GM04504 (cell line): ENCODE measurements around the gene DNMT3L.
"Not testable (repeated sequence)": the region's sequence is repeated elsewhere in the genome, so short reads cannot be mapped to it uniquely, and the experiment has no call there.

Experiments used
- DNase-seq: peaks from one replicate; pipeline ENCODE4 v3.0.0-alpha.2; 2012; ENCODE audit warnings: low read depth

The DNMT3L gene

DNA sequence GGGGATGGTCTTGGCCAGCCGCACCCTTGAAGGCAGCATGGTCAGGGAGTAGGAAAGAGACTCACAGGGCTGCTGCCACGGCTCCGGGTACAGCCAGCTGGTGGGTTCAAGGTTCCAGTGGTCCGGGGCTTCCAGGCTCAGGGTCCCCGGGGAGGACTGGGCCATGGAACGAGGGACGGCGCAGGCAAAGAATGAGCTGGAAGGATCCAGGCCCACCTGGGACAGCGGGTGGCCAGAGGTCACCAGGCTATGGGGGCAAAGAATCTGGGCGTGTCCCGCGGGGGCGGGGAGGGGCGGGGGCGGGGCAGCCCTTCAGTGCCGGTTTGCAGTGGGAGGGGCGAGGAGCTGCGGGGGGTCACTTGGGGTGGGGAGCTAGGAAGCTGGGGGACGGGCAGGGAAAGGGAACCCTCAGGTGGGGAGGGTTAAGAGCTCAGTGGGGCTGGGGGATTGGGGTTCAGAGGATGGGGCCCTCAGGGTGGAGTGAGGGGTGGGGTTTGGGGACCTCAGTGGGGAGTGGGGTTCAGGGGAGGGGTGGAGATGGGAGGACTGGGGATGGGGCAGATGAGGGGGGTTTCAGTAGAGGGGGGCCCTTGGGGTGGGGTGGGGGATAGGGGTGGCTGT lies at the start of gene DNMT3L:
Gene DNMT3L (minus strand): TSS at position 223 of the 621 bp plus-strand sequence. CDS start 638 bp downstream, outside the sequence.
- no peak for DNase-seq

DNA sequence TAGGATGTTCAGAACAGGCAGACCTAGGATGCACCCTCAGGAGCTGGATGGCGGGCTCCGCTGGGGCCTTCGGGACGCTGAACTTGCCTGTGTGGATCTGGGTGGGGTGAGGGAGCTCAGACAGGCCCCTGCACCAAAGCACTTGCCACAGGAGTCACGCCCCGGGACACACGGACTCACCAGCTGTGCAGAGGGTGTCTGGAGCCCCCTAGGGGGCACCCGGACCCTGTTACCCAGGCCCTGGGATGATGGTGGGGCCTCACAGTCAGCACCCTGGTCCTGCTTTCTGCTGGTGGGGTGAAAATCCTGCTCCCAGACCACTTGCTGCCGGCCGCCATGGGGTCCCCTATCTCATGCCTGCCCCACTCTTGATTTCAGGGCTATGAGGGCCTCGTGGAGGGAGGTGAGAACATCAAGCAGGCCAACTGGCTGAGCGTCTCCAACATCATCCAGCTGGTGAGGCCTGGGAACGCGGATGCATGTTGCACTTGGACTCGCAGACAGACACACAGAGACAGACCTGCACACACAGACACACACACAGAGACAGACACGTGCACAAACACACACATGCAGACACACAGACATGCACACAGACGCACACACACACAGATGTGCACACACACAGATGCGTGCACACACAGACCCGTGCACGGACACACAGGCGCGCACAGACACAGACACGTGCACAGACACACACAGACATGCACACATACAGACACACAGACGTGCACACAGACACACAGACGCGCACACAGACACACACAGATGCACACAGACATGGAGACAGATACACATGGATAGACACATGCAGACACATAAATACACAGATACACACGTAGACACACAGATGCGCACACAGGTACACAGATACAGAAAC lies 49.2 kb upstream of the DNMT3L start:
- no peak for DNase-seq

DNA sequence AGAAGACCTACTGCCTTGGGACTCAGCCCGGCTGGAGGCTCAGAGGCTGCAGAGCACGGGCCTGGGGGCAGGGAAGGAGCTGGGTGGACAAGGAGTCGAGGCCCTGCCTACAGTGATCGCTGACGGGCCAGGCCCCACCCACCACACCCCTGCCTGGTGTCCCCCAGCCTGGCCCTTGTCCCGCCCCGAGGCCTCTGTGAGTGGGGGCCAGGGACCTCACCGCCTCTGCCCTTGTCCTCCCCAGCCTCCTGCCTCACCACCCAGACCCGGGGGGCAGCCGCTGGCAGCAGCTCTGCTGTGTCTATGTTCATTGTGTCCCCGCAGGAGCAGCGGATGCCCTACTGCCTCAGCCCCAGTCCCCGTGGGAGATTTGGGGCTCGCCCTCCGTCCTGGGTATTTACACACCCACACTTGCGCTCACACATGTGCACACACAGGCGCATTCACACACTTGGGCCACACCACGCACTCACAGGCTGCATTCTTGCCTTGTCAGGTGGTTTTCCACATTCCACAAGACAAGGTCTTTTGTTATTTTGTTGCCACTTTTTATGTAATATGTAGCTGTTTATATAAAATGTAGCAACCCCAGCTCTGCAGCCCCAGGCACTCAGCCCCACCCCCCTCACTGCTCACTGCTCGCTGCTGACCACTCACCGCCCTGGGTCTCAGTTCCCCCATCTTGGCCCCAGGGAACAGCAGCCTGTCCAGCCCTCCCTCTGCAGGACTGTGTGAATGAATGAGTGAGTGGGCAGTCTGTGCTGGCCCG lies 45.4 kb upstream of the DNMT3L start:
- DNase-seq: no peak

DNA sequence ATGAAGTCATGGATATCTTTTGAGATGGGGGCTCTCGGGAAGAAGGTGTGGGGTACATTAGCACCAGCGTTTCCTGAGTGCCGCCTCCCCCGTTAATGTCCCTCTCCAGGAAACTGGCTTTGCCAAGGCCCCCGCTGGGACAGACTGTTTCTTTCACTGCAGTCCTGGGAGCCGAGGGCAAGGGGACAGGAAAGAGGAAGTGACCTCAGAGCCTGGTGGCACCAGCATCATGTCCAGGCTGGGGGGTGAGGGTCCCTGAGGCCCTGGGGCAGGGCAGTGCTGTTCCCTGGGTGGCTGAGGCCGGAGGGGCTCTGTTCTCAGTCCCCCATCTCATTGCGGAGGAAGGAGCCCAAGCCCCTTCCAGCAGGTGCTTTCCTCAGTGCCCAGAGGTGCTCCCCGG lies 44.0 kb upstream of the DNMT3L start:
- no peak for DNase-seq

DNA sequence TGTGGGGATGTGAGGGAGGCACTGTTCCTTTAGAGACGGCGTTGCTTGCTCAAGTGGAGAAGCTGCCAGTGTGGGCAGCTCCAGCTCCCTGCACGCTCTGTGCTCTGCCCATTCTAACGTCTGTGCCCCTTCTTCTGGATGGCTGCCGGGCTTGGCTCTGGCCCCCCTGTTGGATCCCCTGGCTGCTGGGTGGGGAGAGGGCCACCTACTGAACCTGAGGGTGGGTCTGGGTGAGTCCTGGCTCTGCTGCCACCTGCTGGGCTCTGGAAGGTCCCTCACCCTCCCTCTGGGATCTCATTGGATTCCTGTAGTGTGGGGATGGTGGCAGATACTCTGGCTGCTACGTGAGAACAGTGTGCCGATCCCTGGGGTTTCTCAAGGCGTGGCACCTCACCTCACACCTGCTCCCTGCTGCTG lies 43.2 kb upstream of the DNMT3L start:
- no peak for DNase-seq

DNA sequence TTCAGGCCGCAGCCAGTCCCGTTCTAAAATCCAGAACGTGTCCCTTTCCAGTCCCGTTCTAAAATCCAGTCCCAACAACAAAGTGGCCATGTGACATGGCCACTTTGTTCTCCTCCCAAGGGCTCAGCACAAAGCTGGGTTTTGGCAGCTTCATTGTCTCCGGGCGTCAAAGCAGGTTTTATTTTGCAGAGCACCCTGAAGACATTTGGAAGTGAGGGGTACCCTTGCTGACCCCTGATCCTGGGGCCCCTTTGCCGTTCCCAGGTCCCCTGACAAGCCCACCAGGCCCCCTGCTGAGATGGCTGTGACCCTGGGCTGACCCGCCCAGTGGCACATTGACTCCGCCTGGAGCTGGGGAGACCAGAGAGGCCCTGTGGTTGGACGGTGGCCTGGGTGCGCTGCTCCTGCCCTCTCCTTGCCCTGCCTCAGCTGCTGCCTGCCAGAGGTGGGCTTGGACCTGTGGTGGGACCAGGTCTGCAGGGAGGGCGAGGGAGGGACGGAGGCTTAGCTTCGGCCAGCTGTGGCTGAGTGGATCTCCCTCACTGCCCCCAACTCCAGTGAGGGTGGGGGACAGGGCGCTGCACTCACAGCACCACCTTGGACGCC lies 42.4 kb upstream of the DNMT3L start:
- no peak for DNase-seq

DNA sequence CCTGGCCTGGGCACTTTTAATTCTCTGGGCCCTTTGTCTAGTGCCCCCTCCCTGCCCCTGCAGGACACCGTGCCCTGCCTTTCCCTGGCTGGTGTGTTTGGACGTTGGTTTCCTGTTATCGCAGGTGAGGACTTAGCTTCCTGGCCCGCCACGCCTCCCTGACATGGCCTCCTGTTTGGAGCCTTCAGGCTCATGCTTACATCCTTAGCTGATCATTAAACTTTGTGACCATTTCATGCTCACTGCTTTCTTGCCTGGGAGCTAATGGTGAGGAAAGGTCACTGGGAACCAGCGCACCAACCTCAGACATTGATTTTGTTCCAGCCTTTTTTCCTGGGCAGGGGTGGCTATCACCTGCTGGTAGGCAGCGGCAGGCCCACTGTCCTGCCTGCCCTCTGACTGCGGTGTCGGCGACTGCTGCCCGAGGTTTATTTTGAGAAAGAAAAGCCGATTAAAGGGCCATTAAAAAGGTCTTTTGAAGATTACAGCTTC lies 41.8 kb upstream of the DNMT3L start:
- DNase-seq: no peak

DNA sequence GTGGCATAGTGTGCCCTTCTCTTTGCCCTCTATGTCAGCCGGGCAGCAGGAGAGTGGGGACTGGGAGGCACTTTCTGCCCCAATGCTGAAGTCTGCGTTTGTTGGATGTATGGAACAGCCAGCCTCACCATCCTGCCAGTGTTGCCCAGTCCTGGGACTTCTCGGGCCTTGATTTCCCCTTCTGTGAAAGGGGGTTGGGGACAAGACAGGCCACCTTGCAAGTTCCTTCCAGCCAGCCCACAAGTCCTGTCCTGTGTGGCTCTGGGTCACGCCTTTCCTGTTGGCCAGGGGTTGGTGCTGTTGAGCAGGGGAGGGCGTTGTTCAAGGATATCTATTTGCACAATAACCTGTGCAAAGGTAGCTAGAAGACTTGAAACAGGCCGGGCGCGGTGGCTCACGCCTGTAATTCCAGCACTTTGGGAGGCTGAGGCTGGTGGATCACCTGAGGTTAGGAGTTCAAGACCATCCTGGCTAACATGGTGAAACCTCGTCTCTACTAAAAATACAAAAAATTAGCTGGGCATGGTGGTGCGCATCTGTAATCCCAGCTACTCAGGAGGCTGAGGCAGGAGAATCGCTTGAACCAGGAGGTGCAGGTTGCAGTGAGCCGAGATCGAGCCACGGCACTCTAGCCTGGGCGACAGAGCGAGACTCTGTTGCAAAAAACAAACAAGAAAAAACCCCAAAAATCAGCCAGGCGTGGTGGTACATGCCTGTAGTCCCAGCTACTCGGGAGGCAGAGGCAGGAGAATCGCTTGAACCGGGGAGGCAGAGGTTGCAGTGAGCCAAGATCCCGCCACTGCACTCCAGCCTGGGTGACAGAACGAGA lies 41.1 kb upstream of the DNMT3L start:
- not testable (repeated sequence) for DNase-seq

DNA sequence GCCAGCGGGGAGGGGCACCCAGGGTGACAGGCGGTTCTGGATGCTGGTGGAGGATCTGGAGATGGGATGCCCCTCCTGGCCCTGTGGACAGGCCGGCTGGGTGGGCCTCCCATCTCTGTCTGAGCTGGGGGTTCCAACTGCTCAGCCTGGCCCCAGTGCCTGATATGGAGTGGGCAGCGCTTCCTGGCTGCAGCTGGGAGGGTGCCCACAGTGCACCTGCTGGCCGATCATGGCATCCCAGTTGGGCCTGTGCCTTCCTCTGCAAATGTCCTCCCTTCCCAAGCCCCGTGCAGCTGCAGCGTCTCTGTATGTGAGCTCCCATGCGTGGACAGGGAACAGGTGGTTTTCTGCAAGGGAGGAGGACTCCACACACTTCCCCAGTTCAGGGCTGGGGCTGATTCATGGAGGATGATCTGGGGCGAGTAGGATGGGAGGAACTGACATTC lies 40.3 kb upstream of the DNMT3L start:
- DNase-seq: no peak

DNA sequence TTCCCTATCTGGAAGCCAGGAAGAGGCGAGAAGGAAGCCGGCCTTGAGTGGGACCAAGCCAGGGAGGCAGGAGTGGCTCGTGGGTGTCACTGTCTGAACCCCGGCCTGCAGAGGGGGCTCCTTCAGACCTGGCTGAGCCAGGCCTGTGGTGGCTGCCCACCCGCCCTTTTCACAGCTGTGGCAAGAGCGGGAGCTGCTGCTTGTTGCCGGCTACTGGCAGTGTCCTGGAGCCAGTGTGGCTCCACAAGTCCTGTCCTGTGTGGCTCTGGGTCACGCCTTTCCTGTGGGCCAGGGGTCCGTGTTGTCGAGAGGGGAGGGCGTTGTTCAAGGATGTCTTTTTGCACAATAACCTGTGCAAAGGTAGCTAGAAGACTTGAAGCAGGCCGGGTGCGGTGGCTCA lies 39.4 kb upstream of the DNMT3L start:
- DNase-seq: no peak

DNA sequence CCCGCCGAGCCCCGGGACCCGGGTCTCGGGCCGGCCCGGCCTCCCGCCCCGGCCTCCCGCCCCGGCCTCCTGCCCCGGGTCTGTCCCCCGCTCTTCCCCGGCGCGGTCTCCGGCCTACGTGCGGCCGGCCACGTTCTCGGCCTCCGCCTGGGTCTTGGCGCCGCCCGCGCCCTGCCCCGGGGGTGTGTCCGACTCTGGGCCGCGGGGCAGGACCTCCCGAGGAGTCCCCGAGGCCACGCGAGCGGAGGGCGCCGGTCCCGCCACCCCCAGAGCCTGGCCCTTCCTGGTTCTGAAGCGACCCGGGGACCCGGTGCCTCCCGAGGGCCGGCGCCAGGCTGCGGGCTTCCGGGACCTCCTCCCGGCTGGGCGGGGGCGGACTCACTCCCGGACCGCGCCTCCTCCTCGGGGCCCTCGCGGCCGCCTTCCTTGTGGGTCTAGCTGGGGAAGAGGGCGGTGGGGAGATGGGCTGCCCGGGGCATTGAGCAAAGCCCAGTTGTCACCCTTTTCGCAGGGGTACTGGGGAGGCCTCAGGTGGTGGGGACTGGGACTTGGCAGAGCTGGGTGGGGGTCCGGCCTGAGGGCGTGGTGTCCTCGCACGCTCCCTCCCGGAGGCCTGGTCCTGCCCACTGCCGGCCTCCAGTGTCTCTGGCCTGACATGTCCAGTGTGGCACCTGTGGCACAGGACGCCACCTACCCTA lies 38.7 kb upstream of the DNMT3L start:
- no peak for DNase-seq

DNA sequence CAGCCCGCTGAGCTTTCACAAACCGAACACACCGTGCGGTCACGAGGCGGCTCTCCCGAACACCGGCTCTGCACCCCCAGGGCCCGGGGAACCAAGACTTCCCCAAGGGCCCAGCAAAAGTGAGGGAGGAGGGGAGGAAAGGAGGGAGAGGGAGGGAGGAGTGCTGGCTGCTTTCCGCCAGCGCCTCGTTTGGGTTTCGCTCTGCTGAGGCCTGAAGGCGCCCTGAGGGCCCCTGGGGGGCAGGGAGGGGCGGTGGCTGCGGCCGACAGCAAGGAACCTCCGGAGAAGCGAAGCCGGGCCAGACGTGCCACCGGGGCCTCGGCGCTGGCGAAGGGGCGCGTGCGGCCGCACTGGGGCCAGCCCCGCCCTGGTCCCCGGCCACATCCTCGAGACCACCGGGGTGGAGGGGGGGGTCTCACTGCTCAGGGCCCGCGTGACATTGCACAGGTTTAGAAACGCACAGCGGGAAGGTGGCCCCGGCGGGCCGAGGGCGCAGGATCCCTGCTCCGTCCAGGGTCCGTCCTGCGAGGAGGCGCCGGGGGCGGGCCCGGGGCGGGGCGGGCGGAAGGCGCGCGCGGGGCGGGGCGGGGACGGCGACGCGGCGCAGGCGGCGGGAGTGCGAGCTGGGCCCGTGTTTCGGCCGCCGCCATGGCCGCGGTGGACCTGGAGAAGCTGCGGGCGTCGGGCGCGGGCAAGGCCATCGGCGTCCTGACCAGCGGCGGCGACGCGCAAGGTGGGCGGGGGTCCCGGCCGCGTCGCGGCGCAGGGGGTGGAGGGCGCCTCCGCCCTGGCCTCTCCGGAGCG lies 38.0 kb upstream of the DNMT3L start, which contains the start of gene PFKL:
Gene PFKL (plus strand): TSS at position 596 of the 804 bp plus-strand sequence. CDS start 53 bp downstream, at position 649.
- DNase-seq: no peak

DNA sequence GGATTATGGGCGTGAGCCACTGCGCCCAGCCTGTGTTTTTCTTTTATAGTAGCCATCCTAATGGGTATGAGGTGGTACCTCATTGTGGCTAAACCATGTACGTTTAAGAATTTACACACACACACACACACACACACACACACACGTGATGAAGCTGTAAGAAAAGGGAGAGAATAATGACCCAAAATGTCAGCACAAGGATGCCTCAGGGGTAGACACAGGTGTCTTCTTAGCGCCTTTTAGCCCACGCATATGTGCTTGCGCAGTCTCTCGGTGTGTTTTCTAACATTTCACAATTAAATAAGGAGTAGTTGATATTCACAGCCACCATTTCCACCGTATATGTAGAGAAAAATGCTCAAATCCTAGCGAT lies 37.4 kb upstream of the DNMT3L start:
- DNase-seq: no peak

DNA sequence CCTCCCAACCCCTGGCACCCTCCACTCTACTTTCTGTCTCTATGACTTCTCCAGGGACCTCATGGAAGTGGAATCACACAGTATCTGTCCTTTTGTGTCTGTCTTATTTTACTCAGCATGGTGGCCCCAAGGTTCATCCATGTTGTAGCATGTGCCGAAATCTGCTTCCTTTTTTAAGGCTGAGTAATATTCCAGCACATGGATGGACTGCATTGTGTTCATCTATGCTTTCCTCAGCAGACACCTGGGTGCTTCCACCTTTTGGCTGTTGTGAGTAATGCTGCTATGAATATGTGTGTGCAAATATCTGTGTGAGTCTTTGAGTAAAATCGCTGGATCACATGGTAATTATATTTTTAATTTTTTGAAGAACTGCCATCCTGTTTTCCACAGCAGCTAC lies 36.6 kb upstream of the DNMT3L start:
- DNase-seq: no peak

DNA sequence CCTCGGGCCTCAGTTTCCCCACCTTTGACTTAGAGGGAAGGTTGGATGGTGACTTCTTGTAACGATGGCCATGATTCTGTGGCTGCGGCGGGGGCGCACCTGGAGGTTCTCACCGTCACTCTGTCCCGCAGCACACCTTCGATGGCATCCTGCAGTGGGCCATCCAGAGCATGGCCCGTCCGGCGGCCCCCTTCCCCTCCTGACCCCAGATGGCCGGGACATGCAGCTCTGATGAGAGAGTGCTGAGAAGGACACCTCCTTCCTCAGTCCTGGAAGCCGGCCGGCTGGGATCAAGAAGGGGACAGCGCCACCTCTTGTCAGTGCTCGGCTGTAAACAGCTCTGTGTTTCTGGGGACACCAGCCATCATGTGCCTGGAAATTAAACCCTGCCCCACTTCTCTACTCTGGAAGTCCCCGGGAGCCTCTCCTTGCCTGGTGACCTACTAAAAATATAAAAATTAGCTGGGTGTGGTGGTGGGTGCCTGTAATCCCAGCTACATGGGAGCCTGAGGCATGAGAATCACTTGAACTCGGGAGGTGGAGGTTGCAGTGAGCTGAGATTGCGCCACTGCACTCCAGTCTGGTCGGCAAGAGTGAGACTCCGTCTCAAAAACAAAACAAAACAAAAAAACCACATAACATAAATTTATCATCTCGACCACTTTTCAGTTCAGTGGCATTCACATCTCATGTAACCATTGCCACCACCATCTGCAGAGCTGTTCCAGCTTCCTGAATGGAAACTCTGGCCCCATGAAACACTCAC lies 36.0 kb upstream of the DNMT3L start:
- DNase-seq: peak; percentile 56

DNA sequence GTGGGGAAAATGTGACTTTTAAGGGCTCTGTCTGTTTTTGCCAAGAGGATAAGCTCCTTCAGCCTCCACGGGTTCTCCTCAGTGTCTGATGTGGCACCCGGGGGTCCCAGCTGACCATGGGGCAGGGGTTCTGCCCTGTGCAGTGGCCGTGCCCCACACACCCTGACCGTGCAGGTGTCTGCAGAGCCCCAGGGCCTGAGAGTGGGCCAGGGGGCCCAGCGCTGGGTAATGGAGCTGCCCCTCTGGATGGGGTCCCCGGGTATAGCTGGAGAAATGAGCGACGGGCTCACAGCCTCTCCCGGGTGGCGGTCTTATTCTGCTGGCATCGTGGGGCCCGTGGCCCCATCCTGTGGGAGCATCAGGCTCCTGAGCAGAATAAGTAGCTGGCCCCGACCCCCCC lies 35.2 kb upstream of the DNMT3L start:
- no peak for DNase-seq

DNA sequence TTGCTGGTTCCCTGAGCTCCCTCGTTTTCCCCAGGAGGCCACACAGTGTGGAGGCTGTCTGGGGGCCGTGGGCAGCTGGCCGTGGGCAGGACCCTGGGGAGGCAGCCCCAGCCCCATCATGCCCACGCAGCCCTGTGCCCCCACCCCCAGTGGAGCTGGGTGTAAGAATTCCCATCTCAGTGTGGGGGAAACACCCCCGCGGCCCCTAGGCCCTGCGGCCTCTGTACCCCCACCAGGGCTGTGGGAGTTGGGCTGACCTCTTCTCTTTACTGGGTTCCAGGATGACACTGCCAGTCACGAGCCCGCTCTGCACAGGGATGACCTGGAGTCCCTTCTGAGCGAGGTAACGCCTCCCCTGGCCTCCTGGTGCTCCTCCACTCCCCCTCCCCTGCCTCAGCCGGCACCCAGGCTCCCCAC lies 34.4 kb upstream of the DNMT3L start:
- no peak for DNase-seq

DNA sequence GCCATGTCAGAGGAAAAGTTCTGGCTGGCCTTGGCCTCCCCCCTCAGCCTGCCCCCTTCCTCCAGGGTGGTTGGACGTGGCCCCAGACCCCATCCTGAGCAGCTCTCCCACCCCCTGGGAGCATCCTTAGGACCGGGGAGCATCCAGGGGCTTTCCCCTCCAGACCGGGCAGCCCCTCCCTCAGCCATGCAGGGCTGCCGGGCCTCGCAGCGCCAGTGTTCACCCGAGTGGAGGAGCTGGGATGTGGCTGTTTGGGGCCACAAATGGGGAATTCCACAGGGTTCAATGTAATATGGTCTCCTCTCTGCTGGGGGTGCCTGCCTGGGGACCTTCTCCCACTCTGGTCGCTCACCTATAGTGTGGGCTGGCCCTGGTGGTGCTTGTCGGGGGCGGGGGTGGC lies 33.9 kb upstream of the DNMT3L start:
- no peak for DNase-seq

DNA sequence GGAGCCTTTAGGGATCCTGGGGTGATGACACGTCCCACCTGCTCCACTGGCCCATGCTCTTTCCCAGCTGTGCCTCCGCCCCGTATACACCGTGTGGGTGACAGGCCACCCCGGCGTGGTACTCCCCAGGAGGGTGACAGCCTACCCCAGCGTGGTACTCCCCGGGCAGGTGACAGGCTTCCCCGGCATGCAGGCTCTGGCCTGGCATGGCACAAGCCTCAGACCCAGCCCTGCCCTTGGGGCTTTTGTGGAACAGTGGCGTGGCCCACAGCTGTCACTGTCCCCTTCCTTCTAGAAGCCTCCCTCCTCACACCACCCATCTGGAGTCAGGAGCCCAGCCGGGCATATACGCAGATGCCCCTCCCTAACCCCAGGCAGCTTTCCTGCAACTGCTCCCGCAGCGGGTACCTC lies 33.5 kb upstream of the DNMT3L start:
- no peak for DNase-seq
